SK-N-SH treated with all-trans-retinoic acid at 6 μM for 48 hours (cell line): Measurements from ENCODE around the gene UTS2.

Experiments
- TOX ChIP-seq: fragments of 250-450 bp; sonication (Bioruptor Pico); IDR thresholded peaks from 2 replicates; pipeline ENCODE4 v1.8.0; 2021; ENCODE audit warnings: mild to moderate bottlenecking, moderate library complexity, borderline replicate concordance
- ZNF70 ChIP-seq: fragments of 450-650 bp; formaldehyde crosslinking; IDR thresholded peaks from 2 replicates; pipeline ENCODE4 v1.5.0; 2020; ENCODE audit warnings: mild to moderate bottlenecking, moderate library complexity
- TF ChIP-seq, protein P1 (sequence below): fragments of 250-450 bp; sonication (Bioruptor Pico); IDR thresholded peaks from 2 replicates; pipeline ENCODE4 v1.5.1; 2020; ENCODE audit warnings: low read depth, mild to moderate bottlenecking, moderate library complexity
- TF ChIP-seq, protein P2 (sequence below): fragments of 250-450 bp; sonication (Bioruptor Pico); IDR thresholded peaks from 2 replicates; pipeline ENCODE4 v1.8.0; 2020; ENCODE audit warnings: mild to moderate bottlenecking, moderate library complexity, borderline replicate concordance

DNA sequence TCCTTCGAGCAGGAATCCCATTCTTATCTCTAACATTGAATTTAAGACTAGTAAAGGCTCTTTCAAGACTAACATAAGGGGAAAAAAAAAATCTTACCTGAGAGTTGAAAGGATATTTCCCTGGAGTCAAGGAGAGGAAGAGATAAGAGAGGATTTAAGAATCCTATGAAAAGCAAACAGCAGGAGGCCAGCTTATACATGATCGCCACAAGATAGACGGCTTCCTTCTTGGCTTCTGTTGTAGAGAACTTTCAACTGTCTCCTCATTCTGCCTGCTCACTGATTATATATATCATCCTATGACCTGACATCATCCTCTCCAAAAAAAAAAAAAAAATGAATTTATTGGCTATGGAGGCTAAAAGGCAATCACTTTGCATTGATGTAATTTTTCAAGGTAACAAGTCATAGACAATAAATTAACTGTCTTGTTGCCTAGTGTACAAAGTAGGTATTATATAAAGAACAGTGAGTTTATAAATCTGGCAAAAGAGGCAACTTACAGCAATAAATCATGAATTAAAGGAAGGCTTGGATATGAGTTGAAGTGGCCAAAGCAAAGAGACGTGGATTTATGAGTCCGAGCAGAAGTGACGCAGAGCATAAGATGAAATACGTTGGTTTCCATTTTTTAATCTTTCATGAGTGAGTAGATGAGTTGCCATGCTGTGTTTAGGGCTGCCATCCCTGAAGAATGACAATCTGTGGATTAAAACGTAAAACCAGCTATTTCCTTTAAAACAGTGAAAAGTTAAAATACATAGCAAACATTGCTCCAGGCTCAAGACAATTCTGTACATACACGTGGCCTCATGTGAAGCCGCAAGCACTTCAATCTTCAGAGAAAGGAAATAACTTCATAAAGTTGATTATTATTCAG is at the start of gene UTS2:
- TF ChIP-seq ZNF70 (CRISPR knock-in tag) (no peak), TOX (CRISPR knock-in tag) (no peak)
- TF ChIP-seq, protein P1, sequence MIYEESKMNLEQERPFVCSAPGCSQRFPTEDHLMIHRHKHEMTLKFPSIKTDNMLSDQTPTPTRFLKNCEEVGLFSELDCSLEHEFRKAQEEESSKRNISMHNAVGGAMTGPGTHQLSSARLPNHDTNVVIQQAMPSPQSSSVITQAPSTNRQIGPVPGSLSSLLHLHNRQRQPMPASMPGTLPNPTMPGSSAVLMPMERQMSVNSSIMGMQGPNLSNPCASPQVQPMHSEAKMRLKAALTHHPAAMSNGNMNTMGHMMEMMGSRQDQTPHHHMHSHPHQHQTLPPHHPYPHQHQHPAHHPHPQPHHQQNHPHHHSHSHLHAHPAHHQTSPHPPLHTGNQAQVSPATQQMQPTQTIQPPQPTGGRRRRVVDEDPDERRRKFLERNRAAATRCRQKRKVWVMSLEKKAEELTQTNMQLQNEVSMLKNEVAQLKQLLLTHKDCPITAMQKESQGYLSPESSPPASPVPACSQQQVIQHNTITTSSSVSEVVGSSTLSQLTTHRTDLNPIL (CRISPR knock-in tag): no peak
- TF ChIP-seq, protein P2, sequence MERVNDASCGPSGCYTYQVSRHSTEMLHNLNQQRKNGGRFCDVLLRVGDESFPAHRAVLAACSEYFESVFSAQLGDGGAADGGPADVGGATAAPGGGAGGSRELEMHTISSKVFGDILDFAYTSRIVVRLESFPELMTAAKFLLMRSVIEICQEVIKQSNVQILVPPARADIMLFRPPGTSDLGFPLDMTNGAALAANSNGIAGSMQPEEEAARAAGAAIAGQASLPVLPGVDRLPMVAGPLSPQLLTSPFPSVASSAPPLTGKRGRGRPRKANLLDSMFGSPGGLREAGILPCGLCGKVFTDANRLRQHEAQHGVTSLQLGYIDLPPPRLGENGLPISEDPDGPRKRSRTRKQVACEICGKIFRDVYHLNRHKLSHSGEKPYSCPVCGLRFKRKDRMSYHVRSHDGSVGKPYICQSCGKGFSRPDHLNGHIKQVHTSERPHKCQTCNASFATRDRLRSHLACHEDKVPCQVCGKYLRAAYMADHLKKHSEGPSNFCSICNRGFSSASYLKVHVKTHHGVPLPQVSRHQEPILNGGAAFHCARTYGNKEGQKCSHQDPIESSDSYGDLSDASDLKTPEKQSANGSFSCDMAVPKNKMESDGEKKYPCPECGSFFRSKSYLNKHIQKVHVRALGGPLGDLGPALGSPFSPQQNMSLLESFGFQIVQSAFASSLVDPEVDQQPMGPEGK (CRISPR knock-in tag): no peak
